HEK293 (cell line): ENCODE measurements around the gene HSPG2.

Source experiments
- CTCF ChIA-PET: fragments of 350-600 bp; formaldehyde crosslinking; extraction: SDS; loops from one replicate; lab custom pipeline; 2021; ENCODE audit warnings: antibody characterized with exemption; lab: Yijun Ruan, JAX
- POLR2A ChIA-PET: fragments of 300-600 bp; formaldehyde crosslinking; extraction: SDS; loops from one replicate; lab custom pipeline; 2020; ENCODE audit warnings: antibody characterized with exemption, inconsistent platforms; lab: Yijun Ruan, JAX
- H3K27ac ChIP-seq: fragments of 200-500 bp; sonication (Bioruptor generic); 2 replicates; pipeline ENCODE4 v1.5.1; 2014; ENCODE audit warnings: low read depth, low read length, control low read depth, inconsistent platforms; ENCODE audit errors: extremely low read depth
- H3K36me3 ChIP-seq, 2 experiments: fragments of 200-500 bp in 1 of 2; sonication (Bioruptor generic) in 1 of 2; 1 replicate in 1 of 2; 2 replicates in 1 of 2; pipeline ENCODE4 v1.5.1; 2014 to 2017; ENCODE audit warnings: inconsistent platforms in 2 of 2, low read length in 2 of 2; ENCODE audit not compliant: control insufficient read depth in 2 of 2, insufficient read depth in 1 of 2
- H3K4me1 ChIP-seq: fragments of 200-500 bp; sonication (Bioruptor generic); 2 replicates; pipeline ENCODE4 v1.5.1; 2014; ENCODE audit warnings: mild to moderate bottlenecking, low read length, inconsistent platforms; ENCODE audit not compliant: control insufficient read depth, insufficient read depth
- H3K4me3 ChIP-seq: 2 replicates; pipeline ENCODE4 v1.5.1; 2011; ENCODE audit warnings: low read depth, mild to moderate bottlenecking, control low read depth, low read length, moderate library complexity
- H3K9me3 ChIP-seq: fragments of 200-500 bp; sonication (Bioruptor generic); 2 replicates; pipeline ENCODE4 v1.5.1; 2014; ENCODE audit warnings: low read depth, low read length, inconsistent platforms; ENCODE audit not compliant: control insufficient read depth, insufficient read depth
- ATF2 ChIP-seq: fragments of 450-650 bp; formaldehyde crosslinking; IDR thresholded peaks from 2 replicates; pipeline ENCODE4 v1.5.1; 2016; ENCODE audit warnings: missing biosample characterization, missing genetic modification characterization, low read depth
- BCL11B ChIP-seq: fragments of 450-650 bp; formaldehyde crosslinking; IDR thresholded peaks from 2 replicates; pipeline ENCODE4 v1.5.1; 2016; ENCODE audit warnings: low read depth, missing biosample characterization, missing genetic modification characterization
- HOXA7 ChIP-seq: sonication (generic); formaldehyde crosslinking; IDR thresholded peaks from 2 replicates; pipeline ENCODE4 v1.8.1; 2022; ENCODE audit warnings: missing genetic modification reagents, borderline replicate concordance
- OVOL3 ChIP-seq: fragments of 450-650 bp; formaldehyde crosslinking; IDR thresholded peaks from 2 replicates; pipeline ENCODE4 v1.5.1; 2016; ENCODE audit warnings: missing biosample characterization, missing genetic modification characterization
- SP2 ChIP-seq: fragments of 450-650 bp; formaldehyde crosslinking; IDR thresholded peaks from 2 replicates; pipeline ENCODE4 v1.5.1; 2016; ENCODE audit warnings: missing biosample characterization, missing genetic modification characterization
- ZBTB48 ChIP-seq: fragments of 450-650 bp; formaldehyde crosslinking; IDR thresholded peaks from 2 replicates; pipeline ENCODE4 v1.5.1; 2016; ENCODE audit warnings: missing biosample characterization, missing genetic modification characterization
- ZBTB8A ChIP-seq: fragments of 450-650 bp; formaldehyde crosslinking; IDR thresholded peaks from 2 replicates; pipeline ENCODE4 v1.5.1; 2016; ENCODE audit warnings: missing biosample characterization, missing genetic modification characterization
- ZNF10 ChIP-seq: fragments of 450-650 bp; formaldehyde crosslinking; IDR thresholded peaks from 2 replicates; pipeline ENCODE4 v1.5.1; 2017; ENCODE audit warnings: missing biosample characterization, missing genetic modification characterization
- ZNF138 ChIP-seq: fragments of 450-650 bp; formaldehyde crosslinking; IDR thresholded peaks from 2 replicates; pipeline ENCODE4 v1.5.1; 2016; ENCODE audit warnings: missing biosample characterization, missing genetic modification characterization, borderline replicate concordance
- ZNF223 ChIP-seq: fragments of 450-650 bp; formaldehyde crosslinking; IDR thresholded peaks from 2 replicates; pipeline ENCODE4 v1.5.1; 2016; ENCODE audit warnings: missing biosample characterization, missing genetic modification characterization
- ZNF335 ChIP-seq: fragments of 450-650 bp; formaldehyde crosslinking; conservative IDR thresholded peaks from 2 replicates; pipeline ENCODE4 v1.5.1; 2016; ENCODE audit warnings: missing biosample characterization, missing genetic modification characterization
- ZNF341 ChIP-seq: fragments of 450-650 bp; formaldehyde crosslinking; IDR thresholded peaks from 2 replicates; pipeline ENCODE4; 2016; ENCODE audit warnings: low read depth, missing biosample characterization, missing genetic modification characterization
- ZNF37A ChIP-seq: fragments of 450-650 bp; IDR thresholded peaks from 2 replicates; pipeline ENCODE4 v1.5.1; 2018; ENCODE audit warnings: missing biosample characterization, missing genetic modification characterization
- ZNF391 ChIP-seq: fragments of 450-650 bp; formaldehyde crosslinking; IDR thresholded peaks from 2 replicates; pipeline ENCODE4 v1.5.1; 2016; ENCODE audit warnings: low read depth, missing biosample characterization, missing genetic modification characterization, borderline replicate concordance
- ZNF433 ChIP-seq: fragments of 450-650 bp; formaldehyde crosslinking; IDR thresholded peaks from 2 replicates; pipeline ENCODE4 v1.5.1; 2016; ENCODE audit warnings: missing biosample characterization, missing genetic modification characterization, low read depth
- ZNF48 ChIP-seq: fragments of 450-650 bp; formaldehyde crosslinking; IDR thresholded peaks from 2 replicates; pipeline ENCODE4 v1.5.1; 2016; ENCODE audit warnings: missing biosample characterization, missing genetic modification characterization
- ZNF501 ChIP-seq: fragments of 450-650 bp; formaldehyde crosslinking; IDR thresholded peaks from 2 replicates; pipeline ENCODE4 v1.5.1; 2016; ENCODE audit warnings: missing biosample characterization, missing genetic modification characterization
- ZNF677 ChIP-seq: fragments of 450-650 bp; IDR thresholded peaks from 2 replicates; pipeline ENCODE4 v1.5.0; 2018; ENCODE audit warnings: missing biosample characterization, mild to moderate bottlenecking, missing genetic modification characterization, moderate library complexity
- ZNF701 ChIP-seq: fragments of 450-650 bp; formaldehyde crosslinking; IDR thresholded peaks from 2 replicates; pipeline ENCODE4 v1.5.1; 2016; ENCODE audit warnings: missing biosample characterization, missing genetic modification characterization
- ZNF792 ChIP-seq: fragments of 450-650 bp; formaldehyde crosslinking; IDR thresholded peaks from 2 replicates; pipeline ENCODE4 v1.5.1; 2016; ENCODE audit warnings: missing biosample characterization, missing genetic modification characterization
- TF ChIP-seq, protein P1 (sequence below): fragments of 450-650 bp; formaldehyde crosslinking; conservative IDR thresholded peaks from 2 replicates; pipeline ENCODE4 v1.5.1; 2016; ENCODE audit warnings: low read depth, missing biosample characterization, missing genetic modification characterization

Gene HSPG2

DNA sequence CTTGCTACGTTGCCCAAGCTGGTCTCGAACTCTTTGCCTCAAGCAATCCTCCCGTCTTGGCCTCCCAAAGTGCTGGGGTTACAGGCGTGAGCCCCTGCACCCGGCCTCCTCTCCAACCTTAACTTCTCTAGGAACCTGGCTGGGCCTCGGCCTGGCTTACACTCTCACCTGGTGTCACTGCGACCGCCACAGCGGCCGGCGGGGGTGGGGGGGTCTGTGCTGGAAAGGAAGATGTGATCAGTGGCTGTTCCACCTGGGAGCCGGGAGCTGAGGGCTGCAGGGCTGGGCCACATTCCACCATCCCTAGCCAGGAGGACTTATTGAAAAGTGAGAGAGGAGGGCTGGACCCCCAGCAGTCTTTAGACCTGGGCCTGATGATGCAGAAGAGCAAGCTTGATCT, 48.6 kb downstream of the HSPG2 start:
- Histone ChIP-seq H3K36me3 (peaks cover 0 to 37% of the 10 kb centered on the region in 2 experiments; a peak in 1 of 3 replicates), H3K4me1 (no peaks in the 10 kb centered on the region), H3K27ac (no peak overlapping the region), H3K4me3 (no peak overlapping the region), H3K9me3 (no peaks in the 10 kb centered on the region)
- no peak for TF ChIP-seq ZBTB8A (tag by site-specific recombination)
- no peak for TF ChIP-seq ZNF433 (tag by site-specific recombination)
- no peak for TF ChIP-seq ZNF701
- POLR2A ChIA-PET = no interaction called here
- CTCF ChIA-PET = interaction anchor here (0.6 kb wide), 1 partner anchor 10 kb away, joined by 4 read pairs; no protein-coding TSS in a partner anchor

GRCh38 chr1:21887796-21888195, 49.3 kb downstream of the HSPG2 start:
- Histone ChIP-seq H3K9me3 (no peaks in the 10 kb centered on the region), H3K36me3 (peaks cover 0 to 37% of the 10 kb centered on the region in 2 experiments; a peak in 1 of 3 replicates), H3K4me1 (no peaks in the 10 kb centered on the region), H3K4me3 (no peak overlapping the region), H3K27ac (no peak overlapping the region)
- POLR2A ChIA-PET = no interaction called here
- CTCF ChIA-PET = interaction anchor here (0.7 kb wide), 1 partner anchor 1313 kb away, joined by 3 read pairs; no protein-coding TSS in a partner anchor
- TF ChIP-seq ZNF335 (tag by site-specific recombination) (no peak), ZNF223 (tag by site-specific recombination) (no peak), ZNF391 (no peak), ZNF341 (tag by site-specific recombination) (no peak), BCL11B (no peak), ZNF138 (no peak), OVOL3 (tag by site-specific recombination) (no peak), ZNF501 (tag by site-specific recombination) (no peak), SP2 (tag by site-specific recombination) (no peak), ZBTB48 (tag by site-specific recombination) (no peak), ATF2 (tag by site-specific recombination) (no peak), ZNF37A (no peak), ZNF792 (tag by site-specific recombination) (no peak), HOXA7 (CRISPR knock-in tag) (no peak), ZNF677 (tag by site-specific recombination) (no peak), ZNF48 (tag by site-specific recombination) (no peak), ZNF10 (no peak)
- TF ChIP-seq, protein P1, sequence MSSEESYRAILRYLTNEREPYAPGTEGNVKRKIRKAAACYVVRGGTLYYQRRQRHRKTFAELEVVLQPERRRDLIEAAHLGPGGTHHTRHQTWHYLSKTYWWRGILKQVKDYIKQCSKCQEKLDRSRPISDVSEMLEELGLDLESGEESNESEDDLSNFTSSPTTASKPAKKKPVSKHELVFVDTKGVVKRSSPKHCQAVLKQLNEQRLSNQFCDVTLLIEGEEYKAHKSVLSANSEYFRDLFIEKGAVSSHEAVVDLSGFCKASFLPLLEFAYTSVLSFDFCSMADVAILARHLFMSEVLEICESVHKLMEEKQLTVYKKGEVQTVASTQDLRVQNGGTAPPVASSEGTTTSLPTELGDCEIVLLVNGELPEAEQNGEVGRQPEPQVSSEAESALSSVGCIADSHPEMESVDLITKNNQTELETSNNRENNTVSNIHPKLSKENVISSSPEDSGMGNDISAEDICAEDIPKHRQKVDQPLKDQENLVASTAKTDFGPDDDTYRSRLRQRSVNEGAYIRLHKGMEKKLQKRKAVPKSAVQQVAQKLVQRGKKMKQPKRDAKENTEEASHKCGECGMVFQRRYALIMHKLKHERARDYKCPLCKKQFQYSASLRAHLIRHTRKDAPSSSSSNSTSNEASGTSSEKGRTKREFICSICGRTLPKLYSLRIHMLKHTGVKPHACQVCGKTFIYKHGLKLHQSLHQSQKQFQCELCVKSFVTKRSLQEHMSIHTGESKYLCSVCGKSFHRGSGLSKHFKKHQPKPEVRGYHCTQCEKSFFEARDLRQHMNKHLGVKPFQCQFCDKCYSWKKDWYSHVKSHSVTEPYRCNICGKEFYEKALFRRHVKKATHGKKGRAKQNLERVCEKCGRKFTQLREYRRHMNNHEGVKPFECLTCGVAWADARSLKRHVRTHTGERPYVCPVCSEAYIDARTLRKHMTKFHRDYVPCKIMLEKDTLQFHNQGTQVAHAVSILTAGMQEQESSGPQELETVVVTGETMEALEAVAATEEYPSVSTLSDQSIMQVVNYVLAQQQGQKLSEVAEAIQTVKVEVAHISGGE (tag by site-specific recombination) = no peak
